ENCODE results near the gene ARSI.

- no peak for TF ChIP-seq CTCF (IDR thresholded peaks at IDR 0.05; ENCODE audit: insufficient read depth, low read length, poor library complexity, severe bottlenecking)
- no peak for TF ChIP-seq EZH2phosphoT487 (conservative IDR thresholded peaks at IDR 0.05; ENCODE audit: low read length)
Observed at GRCh38 chr5:150264667-150265603, 37.8 kb downstream of the ARSI start.

Data from SU-DHL-6 (cell line).